MV-4-11 (cell line): Measurements from ENCODE around the gene DLGAP4.
"Not testable (repeated sequence)": the region's sequence is repeated elsewhere in the genome, so short reads cannot be mapped to it uniquely, and the experiment has no call there.

Experiments used
- DNase-seq: peaks from one replicate; lab custom pipeline; 2025; lab: John Stamatoyannopoulos, UW

The DLGAP4 gene

DNA sequence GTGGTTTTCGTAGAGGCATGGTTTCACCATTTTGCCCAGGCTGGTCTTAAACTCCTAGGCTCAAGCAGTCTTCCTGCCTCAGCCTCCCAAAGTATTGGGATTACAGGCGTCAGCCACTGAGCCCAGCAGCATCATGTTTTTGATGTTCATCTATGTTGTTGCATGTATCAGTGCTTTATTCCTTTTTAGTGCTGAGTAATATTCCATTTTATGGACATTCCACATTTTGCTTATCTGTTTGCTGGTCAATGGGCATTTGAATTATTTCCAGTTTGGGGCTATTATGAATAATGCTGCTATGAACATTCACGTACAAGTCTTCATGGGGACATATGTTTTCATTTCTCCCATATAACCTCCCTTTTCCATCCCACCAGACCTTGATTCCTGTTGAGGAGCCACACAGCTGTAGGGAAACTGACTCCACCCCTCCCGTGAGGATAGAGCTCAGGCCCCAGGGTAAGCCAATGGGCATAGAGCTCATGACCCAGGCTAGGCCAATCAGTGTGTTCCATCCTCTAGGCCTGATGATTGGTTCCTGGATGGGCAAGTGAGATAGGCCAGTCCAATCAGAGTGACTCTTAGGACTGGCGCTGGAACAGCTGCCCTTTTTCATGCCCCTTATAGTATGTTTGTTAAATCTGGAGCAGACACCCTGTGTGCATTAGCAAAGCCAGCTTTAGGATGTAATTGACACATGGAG lies 49.5 kb downstream of the DLGAP4 start:
- DNase-seq: no peak

DNA sequence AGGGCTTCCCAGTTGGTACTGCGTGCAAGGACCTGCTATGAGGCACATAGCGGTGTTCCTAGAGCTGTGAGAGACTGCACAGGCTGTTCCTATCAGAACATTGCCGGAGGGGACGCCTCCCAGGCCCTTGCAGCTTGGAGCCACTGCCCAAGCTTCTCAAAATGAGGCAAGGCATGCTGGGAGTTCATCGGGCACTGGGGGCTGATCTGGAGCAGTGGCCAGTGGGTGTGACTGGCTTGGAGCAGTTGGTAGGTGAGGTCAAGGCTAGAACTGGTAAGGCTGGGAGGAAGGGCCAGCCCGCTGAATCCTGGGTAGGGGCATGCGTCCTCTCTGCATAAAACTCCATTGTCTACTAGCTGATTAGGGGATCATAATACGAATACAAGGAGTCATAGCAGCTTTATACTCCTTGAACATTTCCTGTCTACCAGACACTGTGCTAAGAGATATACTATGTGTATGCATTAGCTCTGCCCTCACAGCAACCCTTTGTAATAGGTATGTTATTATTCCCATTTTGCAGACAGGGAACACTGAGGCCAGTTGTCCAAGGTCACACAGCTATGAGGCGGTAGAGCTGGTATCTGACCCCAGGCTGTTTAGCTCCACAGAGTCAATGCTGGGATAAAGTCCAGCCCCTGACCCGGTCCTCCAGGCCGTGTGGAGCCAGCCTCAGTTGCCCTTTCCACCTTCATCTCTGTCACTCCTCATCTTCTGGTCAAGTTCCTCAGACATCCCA lies 53.7 kb downstream of the DLGAP4 start:
- DNase-seq: no peak

DNA sequence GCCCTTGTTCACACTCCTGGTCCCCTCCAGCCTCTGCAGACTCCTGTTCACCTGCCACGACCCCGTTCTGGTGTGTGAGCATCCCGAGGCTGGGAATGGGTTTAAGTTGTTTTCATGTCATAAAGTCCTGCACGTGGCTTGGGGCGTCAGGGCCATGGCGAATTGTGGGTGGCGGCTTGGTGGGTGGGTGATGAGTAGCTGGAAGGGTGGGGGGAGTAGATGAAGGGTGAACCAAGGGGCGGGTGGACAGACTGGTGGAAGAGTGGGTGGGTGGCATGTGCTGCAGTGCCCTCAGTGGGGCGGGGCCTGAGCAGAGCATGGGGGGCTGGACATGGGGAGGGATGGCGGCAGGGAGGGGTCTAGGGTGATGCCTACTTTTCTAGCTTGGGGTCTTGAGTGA lies 54.3 kb downstream of the DLGAP4 start:
- no peak for DNase-seq

DNA sequence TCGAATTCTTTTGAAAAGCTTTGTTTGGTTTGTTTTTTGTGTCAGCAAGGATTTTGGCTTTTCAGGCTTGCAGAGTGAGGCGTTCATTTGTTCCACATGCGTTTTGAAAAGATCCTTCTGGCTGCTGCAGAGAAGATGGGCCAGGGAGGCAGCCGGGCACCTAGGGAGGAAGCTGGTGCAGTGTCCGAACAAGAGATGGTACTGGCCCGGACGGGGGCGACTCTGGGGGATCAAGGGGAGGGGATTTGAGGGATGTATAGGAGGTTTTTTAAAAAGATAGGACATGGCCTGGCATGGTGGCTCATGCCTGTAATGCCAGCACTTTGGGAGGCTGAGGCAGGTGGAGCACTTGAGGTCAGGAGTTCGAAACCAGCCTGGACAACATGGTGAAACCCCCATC lies 55.3 kb downstream of the DLGAP4 start:
- no peak for DNase-seq

DNA sequence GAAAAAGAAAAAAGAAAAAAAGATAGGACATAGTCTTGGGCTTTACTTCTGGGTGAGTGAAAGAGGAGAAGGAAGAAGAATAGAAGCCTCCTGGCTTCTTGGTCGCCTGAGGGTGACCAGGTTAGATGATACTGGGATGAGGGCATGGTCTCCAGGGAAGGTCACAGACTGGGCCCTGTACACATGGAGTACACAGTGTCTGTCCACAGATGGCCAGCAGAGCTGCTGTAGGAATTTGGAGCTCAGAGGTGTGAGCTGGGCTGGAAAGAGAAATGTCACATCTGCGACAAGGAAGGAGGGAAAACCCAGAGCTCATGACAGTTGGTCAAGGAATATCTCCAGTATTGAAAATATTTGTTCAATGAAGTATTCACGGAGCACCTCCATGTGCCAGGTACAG lies 56.1 kb downstream of the DLGAP4 start:
- no peak for DNase-seq

DNA sequence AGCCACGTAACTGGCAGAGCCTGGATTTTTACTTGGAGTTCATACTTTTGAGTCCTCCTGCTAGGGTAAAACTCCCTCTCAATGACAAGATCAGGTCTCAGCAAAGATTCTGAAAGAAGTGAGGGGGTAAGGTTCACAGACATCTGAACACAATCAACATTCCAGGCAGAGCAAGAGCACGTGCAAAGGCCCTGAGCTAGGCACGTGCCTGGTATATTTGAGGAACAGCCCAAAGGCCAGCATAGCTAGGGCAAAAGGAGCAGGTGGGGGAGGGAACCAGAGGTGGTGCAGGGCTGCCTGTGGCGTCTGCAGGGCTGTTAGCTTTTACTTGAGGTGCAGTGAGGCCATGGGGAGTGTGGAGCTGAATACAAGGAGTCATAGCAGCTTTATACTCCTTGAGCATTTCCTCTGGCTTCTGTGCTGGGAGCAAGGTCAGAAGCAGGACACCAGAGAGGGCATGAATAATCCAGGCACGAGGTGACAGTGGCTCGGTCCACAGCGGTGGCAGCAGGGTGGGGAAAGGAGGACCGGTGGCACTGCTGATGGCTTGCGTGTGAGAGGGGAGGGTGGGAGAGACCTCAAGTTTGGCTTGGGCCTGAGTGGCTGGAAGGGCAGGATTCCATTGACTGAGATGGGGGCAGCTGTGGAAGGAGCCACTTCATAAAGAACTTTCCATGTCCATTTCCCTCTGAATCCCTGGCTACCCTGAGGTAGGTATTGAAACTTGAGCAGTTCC lies 57.0 kb downstream of the DLGAP4 start:
- DNase-seq: no peak

DNA sequence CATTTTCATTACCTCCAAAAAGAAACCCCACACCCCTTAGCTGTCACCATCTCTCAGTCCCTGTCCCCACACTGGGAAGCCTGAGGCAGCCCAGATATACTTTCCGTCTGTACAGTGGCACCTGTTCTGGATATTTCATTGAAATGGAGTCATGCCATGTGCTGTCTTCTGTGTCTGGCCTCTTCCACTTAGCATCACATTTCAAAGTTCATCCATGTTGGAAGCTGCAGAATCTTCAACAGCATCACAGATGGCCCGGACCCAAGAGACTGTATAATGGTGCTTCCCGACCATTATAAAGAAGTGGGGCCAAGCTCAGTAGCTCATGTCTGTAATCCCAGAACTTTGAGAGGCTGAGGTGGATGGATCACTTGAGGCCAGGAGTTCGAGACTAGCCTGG lies 58.4 kb downstream of the DLGAP4 start:
- DNase-seq: no peak

DNA sequence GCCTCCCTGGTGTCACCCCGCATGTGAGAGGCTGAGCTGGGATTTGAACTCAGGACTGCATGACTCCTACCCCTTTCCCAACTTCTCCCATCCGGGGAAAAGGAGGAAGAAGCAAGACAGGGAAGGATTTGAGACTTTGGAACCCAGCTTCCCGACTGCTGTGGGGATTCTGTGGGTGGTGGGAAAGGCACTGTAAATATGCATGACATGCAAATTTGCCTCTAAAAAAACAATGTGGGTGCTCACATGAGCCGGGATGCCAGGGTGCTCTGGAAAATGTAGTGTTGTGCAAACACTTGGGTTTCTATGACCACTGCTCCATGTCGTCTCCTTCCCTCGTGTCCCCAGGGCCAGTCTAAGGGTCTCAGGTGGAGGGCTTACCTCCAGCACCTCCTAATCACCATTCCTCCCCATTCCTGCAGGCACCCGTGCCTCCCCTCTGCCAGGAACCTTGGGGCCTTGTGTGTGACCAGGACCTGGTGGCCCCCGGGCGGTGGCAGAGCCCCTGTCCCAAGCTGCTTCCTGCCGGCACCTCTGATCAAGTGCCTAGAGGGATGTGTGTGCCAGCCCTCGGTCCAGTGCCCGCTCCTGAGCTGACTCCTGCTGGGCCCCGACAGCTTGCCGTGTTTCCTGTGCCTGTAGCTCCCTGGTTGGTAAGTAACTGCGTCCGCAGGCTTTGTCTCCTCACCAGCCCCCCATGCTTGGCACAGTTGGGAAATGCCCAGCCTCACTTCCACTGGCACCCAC lies 60.7 kb downstream of the DLGAP4 start:
- no peak for DNase-seq

DNA sequence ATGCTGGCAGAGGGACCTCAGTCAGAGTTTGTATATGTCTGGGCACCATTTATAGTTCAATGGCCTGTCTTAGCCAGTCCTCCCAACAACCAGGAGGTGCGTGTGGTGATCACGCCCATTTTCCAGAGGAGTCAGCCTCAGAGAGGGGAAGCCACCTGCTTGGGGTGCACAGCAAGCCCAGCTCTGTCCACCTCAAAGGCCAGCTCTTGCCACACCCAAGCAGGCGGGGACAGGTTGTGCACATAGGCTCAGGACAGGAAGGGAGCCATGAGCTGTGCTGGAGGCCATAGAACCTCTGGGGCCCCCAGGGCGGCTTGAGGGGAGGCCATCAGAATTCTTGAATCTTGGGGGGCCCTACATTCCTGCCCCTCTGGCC lies 61.2 kb downstream of the DLGAP4 start:
- no peak for DNase-seq

DNA sequence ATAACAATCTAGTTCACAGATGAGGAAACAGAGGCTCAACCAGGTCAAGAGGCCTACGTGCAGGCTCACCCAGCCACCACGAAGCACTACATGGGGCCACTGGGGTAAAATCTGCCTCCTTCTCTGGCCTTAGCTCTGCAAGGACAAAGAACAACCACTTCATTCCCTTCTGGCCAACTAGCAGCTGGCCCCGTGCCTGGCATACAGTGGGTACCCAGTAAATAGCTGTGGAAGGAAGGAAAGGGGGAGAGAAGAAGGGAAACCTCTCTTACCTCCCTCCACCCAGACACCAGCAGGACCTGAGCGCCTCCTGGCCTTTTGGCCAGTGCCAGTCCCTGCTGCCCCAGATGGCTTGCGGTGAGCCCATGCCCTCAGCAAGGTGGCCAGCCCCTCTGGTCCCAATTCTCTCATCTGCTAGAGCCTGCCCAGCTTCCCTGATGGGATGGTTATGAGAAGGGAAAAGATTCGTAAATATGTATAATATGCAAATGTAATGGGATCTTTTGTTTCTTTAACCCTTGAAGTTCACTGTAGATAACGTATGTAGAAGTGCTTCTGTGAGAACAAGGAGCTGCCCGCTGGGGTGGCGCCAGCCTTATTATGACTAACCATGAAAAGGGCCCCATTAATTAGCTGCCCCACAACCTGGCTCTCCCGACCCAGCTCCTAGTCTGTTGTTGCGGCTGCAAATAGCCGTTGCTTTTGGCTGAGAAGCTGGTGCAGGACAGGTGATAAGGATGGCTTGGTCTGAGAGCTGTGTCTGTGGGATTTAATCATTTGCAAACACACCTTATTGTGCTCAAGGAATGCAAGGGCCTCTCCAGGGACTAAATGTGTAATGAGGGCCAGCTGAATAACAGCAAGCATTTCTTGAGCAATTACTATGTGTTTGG lies 62.0 kb downstream of the DLGAP4 start:
- no peak for DNase-seq

DNA sequence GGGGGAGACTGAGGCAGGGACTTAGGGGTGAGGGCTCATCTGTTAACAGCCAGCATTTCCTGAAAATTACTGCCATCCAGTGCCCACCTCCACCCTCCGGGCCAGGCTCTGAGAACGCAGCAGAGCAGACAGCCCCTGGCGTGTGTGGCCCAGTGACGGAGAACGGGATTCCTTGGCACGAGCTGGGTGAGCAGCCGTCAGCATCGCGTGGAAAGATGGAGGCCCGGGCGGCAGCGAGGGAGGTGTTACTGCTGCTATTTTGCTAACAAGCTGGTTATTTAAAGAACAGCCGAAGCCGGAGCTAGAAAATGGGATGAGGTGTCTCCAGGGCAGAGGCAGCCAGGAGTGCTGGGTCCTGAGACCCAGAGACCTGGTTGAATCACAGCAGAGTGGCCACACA lies 62.7 kb downstream of the DLGAP4 start:
- DNase-seq: no peak

DNA sequence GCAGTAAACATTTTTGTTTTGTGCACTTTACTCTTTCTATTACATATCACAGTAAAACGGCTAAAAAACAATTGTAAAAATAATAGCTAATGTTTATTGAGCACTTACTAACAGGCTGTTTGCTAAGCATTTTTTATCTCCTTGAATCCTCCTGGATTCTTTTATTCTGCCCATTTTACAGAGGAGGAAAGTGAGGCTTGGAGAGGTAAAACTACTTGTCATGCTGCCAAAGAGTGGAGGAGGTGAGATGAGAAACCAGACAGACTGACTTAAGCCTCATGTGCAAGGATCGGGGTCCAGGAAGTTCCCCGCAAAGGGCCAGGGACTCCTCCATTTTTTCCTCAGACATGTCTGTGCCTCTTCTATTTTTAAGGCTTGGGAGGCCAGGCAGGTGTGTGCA lies 63.6 kb downstream of the DLGAP4 start:
- no peak for DNase-seq

DNA sequence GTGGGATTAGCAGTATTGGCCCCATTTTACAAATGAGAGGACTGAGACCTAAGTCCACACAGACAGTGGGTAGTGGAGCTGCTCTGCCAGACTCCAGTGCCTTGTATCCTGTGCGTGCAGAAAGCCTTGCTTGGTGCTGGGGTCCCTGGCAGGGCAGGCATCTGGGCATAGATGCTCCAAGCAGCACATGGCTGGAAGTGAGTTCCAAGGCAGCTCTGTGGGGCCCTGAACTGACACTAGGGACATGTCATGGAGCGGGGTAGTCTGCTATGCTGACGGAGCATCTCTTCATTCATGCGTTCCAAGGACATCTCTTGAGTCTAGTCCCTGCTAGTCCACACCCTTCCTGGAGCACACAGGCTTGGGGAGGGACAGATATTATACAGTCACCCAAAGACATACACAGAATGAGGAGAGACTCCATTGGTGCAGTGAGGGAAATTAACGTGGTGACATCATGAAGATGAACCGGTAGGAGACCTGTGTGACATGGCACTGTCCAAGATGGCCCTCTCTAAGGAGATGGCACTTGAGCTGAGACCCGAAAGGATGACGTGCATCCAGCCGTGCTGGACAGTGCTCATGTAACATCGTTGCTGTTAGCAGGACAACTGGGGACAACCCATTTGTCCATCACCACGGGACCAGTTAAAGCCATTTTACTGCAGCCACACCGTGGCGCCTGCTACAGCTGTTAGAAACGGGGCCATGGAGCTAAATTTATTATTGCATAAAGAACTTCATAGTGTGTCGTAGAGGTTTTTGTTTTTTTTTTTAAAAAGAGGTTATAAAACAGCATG lies 65.1 kb downstream of the DLGAP4 start:
- no peak for DNase-seq

DNA sequence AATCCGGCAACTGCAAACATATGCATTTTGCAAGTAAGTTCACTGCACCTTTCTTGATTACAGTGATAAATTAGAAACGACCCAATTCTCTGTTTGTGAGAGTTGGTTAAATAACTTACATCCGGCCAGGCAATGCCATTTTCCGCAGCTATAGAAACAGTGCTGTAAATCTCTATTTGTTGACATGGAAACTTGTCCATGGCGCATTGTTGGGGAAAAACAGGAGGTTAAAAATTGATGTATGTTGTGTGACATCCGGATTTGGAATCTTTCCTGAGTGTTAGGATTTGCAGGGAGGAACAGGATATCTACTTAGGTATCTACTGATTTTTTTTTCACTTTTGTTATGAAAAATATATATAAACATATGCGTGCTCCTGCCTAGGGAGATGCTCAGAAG lies 66.5 kb downstream of the DLGAP4 start:
- no peak for DNase-seq

DNA sequence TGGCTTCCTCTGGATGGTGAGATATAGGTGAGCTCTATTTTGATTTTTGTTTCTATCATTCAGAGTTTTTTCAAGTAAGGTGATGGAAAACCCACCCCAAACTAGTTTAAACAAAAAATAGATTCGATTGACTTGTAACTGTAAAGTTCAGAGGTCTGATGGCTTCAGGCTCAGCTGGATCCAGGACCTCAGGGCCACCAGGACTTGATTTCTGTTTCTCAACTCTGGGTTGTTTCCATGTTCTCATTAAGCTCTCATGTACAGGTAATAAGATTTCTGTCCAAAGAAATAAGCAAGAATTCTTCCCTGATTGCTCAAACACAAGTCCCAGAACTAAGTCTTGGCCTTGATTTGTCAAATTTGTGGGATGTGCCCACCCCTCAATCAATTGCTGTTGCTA lies 67.0 kb downstream of the DLGAP4 start:
- no peak for DNase-seq

DNA sequence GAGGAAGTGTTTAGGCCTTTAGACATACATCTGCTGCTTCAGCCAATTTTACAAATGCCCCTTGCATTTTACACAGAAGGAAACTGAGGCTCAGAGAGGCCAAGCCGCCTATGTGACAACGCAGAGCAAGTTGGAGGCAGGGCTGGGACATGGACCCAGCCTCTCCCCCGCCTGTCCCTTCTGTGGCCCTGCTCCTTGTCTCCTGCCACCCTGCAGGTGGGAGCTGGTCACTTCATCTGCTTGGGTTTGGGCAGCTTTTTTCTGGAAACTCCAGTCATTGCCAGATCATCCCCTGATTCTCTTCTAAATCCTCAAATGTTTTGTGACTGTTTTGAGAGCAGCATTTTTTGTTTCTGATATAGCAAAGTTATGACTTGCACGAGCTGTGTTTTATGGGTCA lies 68.9 kb downstream of the DLGAP4 start:
- DNase-seq: no peak

DNA sequence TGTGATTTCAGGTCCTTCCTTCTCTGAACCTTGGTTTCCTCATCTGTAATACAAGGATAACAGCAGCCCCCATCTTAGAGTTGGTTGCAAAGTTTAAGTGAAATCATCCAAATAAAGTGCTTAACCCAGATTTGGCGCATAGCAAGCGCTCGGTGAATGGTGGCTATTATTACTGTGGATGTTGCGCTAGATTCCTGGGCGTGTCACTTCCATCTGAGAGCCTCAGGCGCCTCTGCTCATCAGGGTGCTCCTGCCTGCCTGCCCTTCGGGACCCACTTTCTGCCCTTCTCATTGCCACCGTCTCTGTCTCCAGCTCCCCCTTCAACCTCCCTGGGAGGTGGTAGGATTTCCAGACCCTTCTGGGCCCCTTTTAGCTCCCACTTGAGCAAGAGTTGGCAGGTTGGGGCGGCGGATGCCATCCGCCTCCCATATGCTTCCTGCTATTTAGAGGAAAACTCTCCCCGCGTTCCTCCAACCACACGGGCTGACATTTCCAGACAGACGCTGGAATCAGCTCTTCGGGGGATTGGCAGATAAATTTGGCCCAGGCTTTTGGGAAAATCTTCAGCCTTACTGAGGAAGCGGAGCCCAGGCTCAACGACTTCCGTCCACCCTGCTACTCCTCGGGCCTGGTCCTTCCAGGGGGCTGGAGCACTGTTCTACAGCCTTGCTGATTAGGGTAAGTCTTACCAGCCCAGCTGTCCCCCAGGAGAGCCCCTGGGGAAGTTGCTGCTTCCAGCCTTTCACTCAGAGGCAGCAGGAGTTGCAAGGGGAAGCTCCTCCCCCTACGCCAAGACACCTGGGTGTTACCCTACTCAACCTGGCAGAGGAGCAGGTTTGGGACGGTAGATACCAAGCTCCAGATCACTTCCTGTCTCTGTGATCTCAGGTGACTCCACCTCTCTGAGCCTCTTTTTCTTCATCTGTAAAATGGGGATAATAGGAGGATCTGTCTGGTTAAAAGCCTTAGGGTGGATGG lies 71.5 kb downstream of the DLGAP4 start:
- DNase-seq: no peak

DNA sequence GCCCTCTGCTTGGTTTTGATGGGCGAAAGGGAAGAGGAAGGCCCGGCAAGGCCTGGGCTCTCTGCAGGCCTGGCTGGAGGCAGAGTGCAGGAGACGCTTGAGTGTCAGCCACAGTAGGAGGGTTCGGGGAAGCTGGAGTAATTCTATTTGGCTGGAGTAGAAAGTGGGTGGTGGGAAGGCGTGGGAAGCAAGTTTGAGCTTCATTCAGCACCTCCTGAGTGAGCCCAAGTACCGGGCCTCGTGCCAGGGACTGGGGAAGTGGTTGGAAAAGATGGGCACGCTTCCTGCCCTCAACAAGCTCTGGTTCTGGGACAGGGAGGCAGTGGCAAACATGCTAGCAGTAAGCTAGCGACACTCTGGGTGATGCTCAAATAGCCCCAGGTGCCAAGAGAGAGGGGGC lies 72.5 kb downstream of the DLGAP4 start:
- no peak for DNase-seq

DNA sequence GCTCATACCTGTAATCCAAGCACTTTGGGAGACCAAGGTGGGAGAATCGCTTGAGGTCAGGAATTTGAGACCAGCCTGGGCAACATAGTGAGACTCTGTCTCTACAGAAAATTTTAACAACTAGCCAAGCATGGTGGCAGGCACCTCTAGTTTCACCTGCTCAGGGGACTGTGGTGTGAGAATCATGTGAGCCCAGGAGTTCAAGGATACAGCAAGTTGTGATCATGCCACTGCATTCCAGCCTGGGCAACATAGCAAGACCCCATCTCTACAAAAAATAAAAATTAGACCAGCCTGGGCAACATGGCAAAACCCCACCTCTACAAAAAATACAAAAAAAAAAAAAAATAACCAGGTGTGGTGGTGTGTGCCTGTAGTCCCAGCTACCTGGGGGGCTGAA lies 73.8 kb downstream of the DLGAP4 start:
- not testable (repeated sequence) for DNase-seq
